Activated T-cell treated with anti-CD3 and anti-CD28 coated beads, Interleukin-2, amount 50 U/mL, for 1 hour (primary cell): ENCODE measurements around the gene CCDC34.

Source experiments
- DNase-seq: peaks from one replicate; pipeline ENCODE4 v3.0.0-alpha.2; 2020

Gene CCDC34

GRCh38 chr11:27362749-27363575, at the start of gene CCDC34:
CCDC34 (minus strand) TSS chr11:27363215; CDS start chr11:27363194, 21 bp downstream.
- peak; percentile 84 for DNase-seq

- DNase-seq: no peak
These were observed 49.2 kb upstream of the CCDC34 start for GRCh38 chr11:27412192-27412691.

DNA sequence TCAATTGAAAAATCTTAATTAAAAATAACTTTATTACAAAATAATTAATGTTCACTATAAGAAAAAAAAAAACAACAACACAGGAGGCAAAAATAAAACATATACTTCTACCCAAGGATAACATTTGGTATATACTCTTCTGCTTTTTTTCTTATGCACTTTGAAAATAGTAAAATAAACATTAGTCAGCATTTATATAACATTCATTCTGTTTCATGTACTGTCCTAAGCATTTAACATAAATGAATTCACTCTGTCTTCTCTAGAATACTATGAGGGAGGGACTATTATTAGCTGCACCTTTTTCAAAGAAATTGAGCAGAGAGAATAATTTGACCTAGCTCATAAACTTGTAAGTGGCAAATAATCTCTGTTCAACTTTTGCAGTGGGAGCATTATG, 48.3 kb upstream of the CCDC34 start:
- DNase-seq: no peak

DNA sequence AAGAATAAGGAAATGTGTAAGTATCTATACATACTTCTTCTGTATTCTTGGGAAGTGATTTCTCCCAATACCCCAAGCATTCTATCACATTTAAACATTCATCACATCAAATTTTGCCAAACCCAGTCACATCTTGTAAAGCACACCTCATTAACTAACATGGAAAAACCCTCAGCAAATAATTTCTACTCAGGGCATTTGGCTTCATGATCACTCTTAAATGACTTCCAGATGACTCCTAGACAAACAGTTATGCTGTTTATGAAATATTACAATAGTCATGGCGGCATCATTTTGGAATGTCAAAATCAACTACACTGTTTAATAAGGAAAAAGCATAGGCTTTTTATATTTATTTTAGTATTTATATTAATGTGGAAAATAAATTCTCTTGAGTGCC, 47.3 kb upstream of the CCDC34 start:
- no peak for DNase-seq

DNA sequence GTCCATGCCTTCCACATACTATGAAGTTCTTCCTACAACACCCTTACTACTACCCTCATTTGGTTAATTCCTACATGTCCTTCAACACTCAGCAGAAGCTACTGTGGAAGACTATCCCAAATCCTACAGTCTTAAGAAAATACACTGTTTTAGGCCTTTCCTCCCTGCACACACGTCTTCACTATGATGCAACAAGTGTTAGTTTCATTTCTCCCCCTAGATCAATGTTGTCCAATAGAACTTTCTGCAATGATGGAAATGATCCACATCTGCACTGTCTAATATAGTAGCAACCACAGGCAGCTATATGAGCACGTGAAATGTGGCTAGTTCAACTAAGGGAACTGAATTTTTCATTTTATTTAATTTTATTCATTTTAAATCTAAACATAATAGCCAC, 46.7 kb upstream of the CCDC34 start:
- no peak for DNase-seq

- DNase-seq: no peak
These were observed 46.0 kb upstream of the CCDC34 start for GRCh38 chr11:27409049-27409448.

DNA sequence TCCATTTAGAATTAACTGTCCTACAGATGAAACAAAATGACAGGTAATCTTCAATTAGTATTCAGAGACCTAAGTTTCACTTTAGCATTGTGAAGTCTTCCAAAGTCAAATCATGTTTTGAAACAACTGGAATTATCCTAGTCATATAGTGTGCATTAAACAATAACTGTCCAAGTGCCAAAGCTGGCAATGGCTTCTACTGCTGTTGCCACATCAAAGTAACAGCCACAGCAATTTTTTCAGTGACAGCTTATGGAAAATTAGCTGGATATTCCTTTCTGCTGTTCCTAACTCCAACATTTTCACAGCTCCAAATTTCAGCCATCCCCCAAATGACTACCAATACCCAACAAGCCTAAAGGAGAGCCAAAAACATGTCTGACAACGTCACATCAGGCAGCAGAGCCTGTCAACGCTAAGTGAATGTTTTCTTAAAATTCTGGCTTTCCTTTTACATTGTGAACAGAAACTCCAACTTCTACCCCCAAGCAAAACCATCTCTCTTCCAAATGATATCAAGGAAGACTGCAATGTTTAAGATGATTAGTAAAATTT, 45.3 kb upstream of the CCDC34 start:
- DNase-seq: no peak

DNA sequence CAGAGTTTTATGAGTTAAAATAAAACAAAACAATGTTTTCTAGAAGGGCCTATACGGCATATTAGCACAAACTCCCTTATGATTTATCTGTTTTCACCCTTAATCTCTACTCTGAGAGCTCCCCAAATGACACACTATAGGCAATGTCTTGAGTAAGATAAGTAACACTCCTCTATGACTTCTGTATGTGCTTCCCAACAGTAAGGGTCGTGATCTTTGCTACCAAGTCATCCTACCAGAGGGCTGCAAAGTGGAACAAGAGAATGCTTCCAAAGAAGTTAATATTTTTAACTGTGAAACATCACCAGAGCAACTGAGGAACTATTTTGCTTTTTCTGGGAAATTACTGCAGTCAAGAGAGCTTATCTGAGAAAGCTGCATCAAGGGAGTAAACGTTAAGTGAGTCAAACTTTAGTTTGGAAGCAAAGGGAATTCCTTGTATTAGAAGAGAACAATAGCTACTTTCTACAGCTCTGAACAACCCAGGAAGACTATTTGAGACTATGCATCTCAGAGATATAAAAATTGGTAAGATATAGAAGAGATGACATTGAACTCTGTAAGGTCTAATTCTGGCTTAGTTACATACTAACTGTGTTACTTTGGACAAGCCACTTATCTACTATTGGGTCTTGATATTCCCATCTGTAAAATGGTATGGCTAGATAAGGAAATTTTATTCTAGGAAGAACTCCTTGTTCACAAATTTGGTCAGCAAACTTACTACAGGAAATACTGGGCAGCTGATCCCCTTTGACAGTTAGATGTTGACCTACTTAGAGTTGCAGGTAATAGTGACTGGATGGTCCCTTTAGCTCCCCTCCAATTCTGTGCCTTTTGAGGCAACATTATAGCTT, 43.7 kb upstream of the CCDC34 start:
- no peak for DNase-seq

DNA sequence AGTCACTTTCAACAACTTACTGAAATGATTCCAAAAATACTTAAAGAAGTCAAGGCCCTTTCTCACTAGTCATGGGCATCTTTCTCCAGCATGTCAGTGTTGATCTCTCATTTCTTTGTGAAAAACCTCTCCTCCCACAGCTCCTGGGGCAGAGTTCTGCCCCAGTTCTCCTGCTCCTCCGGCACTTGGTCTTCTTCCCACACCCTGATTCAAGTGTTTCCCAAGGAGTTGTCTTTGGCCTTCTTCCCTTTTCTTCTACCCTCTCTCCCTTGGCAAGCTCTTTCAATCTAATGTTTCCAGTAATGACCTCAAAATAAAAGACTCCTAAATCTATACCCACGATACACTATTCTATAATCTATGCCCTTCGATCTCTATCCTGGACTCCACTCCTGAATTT, 42.1 kb upstream of the CCDC34 start:
- no peak for DNase-seq

DNA sequence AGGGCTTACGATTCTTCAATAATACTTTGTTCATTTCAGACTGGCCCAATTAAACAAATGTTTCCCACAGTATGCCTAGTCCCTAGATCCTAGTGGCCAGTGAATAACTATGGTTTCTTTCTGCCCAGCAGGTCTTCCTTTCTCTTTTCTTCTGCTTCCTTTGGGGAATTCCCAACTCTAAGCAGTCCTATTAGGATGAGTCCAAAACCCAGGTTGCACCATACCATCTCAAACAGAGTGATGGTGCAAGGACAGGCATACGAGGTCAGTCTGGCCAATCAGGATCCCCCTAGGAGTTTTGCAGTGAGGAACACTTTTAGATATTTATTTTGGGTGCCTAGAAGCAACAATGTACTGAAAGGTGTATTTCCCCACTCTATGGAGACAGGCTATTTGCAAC, 41.4 kb upstream of the CCDC34 start:
- DNase-seq: no peak

GRCh38 chr11:27403195-27403594, 40.2 kb upstream of the CCDC34 start:
- no peak for DNase-seq

DNA sequence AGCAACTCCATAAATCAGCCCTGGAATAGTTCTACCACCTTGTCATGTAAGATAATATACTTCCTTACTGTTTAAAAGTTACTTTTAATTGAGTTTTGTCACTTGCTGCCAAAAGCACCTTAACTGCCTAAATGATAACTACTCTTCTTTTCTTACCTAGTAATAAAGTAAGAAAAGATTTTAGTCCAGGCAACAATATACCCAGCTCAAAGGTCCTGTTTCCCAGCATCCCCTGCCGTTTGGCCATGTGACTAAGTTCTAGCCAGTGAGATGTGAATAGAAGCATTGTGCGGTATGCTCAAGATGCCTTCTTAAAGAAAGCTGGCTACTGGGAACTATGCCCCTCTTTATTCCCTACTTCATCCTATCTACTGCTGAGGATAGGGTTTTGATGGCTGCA, 39.4 kb upstream of the CCDC34 start:
- no peak for DNase-seq

- DNase-seq: no peak
These were observed 38.9 kb upstream of the CCDC34 start for GRCh38 chr11:27401833-27402316.

- DNase-seq: no peak
These were observed 38.3 kb upstream of the CCDC34 start for GRCh38 chr11:27401280-27401832.

- DNase-seq: no peak
These were observed 35.4 kb upstream of the CCDC34 start for GRCh38 chr11:27398400-27398770.

GRCh38 chr11:27397624-27398399, 34.8 kb upstream of the CCDC34 start:
- no peak for DNase-seq

DNA sequence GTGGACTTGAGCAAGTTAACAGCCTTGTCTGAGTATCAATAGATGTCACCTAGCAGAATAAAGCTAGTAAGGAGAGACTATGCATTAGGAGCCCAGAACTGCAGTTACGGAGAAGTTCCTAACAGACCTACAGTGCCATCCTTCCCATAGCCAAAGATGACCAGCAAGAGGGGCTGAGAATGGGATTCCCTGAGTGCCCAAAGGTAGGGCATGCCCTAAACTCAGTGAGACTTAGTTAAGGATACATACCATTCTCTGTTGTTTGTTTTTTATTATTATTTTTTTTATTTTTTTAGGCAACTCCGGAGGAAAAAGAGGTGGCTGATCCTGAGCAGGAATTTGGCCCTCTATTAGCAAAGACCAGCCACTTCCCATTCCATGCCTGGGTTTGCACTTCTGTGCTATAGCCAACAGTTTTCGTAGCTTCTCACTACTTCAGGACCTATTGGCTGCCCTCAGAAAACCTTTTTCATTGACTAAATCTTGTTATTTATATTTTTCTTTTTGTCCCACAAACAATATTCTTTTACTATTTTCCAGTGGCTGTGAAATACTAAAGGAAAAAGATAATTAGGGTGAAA, 33.3 kb upstream of the CCDC34 start:
- DNase-seq: no peak

- DNase-seq: no peak
These were observed 32.7 kb upstream of the CCDC34 start for GRCh38 chr11:27395556-27396258.

DNA sequence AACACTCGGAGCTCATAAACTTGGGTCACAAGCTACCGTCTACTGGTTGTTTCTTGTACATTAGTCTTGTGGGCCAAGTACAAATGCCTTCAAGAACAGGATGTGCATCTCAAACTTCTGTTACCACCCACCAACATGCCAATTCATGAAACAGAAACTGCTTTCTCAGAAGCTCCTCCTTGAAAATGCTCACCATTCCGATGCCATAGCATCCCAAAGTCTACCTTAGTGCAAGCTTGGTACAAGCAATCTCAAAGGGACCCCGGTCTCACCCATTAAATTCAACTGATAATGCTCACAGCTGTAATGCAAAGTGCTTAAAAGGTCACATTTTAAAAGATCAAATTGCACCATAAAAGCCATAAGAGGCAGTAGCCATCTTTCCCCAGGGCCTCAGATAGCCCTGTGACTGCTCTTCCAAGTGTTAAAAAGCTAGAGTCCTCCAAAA, 31.8 kb upstream of the CCDC34 start:
- no peak for DNase-seq

- DNase-seq: no peak
These were observed 29.5 kb upstream of the CCDC34 start for GRCh38 chr11:27392278-27393114.
